H1 (cell line): ENCODE results near the gene AOPEP. TPM values are rescaled to one million over a fixed set of nuclear protein-coding genes. Genes with fewer than 3 reads are reported as not detected.

ENCODE experiments used
- GTF2F1 ChIP-seq: IDR thresholded peaks from 2 replicates; pipeline ENCODE4 v1.6.1; 2012; ENCODE audit warnings: low read depth, low read length, improper control_type of control experiment, borderline replicate concordance
- TAF7 ChIP-seq: optimal IDR thresholded peaks from 2 replicates; pipeline ENCODE3; 2011; ENCODE audit warnings: low read depth, mild to moderate bottlenecking, inconsistent platforms, low read length, moderate library complexity, borderline replicate concordance
- polyA plus RNA-seq, 7 experiments: library from polyadenylated mRNA; depleted of rRNA in 3 of 7; stranded (reverse) in 5 of 7; unstranded in 2 of 7; fragments of >200 nt in 5 of 7; fragments of 200-250 nt in 2 of 7; gene quantifications; 1 replicate in 5 of 7; 2 replicates in 1 of 7; 4 replicates in 1 of 7; pipeline versions ENCODE4 v1.2.1 to v1.2.3, GENCODE V29; 2011 to 2013; ENCODE audit warnings: missing spikeins in 2 of 7, mixed read lengths in 2 of 7
- total RNA-seq: library from RNA; stranded (reverse); fragmentation: NEBNext Ultra II Directional; extraction: Animal tissue kit (Norgen Biotek cat#: 25700); gene quantifications from 2 replicates; pipeline ENCODE4 v1.2.1, GENCODE V29; 2021
- TF ChIP-seq, protein P1 (sequence below): fragments of 300-600 bp; sonication (generic); IDR thresholded peaks from 2 replicates; pipeline ENCODE4 v1.7.1; 2012; ENCODE audit warnings: low read length, moderate library complexity, mild to moderate bottlenecking, inconsistent platforms; ENCODE audit not compliant: insufficient replicate concordance

AOPEP gene
- total and polyA plus RNA-seq, 2 of the 8 experiments (the other 6 are each of a cell fraction or from before 2014, with no cell fraction given) = 6.1 to 14.3 TPM

DNA sequence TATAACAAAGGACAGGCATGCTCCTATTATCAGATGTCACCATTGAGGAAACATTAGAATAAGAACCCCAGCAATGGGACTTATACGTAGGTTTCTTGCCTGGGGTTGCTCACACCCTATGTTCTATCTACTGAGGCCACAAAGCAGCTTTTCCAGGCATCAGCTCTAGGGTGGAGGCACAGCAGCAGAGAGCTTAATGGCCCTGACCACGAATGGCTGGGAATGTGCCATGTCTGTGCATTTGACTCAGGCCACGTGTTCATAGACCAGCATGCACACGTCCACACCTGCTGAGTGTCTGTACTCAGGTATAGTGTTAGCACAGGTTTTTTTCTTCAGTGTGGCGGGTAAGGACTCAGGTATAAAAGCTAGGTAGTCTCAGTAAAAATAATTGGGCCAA, 129.4 kb downstream of the AOPEP start (continued):
- TF ChIP-seq, protein P1, sequence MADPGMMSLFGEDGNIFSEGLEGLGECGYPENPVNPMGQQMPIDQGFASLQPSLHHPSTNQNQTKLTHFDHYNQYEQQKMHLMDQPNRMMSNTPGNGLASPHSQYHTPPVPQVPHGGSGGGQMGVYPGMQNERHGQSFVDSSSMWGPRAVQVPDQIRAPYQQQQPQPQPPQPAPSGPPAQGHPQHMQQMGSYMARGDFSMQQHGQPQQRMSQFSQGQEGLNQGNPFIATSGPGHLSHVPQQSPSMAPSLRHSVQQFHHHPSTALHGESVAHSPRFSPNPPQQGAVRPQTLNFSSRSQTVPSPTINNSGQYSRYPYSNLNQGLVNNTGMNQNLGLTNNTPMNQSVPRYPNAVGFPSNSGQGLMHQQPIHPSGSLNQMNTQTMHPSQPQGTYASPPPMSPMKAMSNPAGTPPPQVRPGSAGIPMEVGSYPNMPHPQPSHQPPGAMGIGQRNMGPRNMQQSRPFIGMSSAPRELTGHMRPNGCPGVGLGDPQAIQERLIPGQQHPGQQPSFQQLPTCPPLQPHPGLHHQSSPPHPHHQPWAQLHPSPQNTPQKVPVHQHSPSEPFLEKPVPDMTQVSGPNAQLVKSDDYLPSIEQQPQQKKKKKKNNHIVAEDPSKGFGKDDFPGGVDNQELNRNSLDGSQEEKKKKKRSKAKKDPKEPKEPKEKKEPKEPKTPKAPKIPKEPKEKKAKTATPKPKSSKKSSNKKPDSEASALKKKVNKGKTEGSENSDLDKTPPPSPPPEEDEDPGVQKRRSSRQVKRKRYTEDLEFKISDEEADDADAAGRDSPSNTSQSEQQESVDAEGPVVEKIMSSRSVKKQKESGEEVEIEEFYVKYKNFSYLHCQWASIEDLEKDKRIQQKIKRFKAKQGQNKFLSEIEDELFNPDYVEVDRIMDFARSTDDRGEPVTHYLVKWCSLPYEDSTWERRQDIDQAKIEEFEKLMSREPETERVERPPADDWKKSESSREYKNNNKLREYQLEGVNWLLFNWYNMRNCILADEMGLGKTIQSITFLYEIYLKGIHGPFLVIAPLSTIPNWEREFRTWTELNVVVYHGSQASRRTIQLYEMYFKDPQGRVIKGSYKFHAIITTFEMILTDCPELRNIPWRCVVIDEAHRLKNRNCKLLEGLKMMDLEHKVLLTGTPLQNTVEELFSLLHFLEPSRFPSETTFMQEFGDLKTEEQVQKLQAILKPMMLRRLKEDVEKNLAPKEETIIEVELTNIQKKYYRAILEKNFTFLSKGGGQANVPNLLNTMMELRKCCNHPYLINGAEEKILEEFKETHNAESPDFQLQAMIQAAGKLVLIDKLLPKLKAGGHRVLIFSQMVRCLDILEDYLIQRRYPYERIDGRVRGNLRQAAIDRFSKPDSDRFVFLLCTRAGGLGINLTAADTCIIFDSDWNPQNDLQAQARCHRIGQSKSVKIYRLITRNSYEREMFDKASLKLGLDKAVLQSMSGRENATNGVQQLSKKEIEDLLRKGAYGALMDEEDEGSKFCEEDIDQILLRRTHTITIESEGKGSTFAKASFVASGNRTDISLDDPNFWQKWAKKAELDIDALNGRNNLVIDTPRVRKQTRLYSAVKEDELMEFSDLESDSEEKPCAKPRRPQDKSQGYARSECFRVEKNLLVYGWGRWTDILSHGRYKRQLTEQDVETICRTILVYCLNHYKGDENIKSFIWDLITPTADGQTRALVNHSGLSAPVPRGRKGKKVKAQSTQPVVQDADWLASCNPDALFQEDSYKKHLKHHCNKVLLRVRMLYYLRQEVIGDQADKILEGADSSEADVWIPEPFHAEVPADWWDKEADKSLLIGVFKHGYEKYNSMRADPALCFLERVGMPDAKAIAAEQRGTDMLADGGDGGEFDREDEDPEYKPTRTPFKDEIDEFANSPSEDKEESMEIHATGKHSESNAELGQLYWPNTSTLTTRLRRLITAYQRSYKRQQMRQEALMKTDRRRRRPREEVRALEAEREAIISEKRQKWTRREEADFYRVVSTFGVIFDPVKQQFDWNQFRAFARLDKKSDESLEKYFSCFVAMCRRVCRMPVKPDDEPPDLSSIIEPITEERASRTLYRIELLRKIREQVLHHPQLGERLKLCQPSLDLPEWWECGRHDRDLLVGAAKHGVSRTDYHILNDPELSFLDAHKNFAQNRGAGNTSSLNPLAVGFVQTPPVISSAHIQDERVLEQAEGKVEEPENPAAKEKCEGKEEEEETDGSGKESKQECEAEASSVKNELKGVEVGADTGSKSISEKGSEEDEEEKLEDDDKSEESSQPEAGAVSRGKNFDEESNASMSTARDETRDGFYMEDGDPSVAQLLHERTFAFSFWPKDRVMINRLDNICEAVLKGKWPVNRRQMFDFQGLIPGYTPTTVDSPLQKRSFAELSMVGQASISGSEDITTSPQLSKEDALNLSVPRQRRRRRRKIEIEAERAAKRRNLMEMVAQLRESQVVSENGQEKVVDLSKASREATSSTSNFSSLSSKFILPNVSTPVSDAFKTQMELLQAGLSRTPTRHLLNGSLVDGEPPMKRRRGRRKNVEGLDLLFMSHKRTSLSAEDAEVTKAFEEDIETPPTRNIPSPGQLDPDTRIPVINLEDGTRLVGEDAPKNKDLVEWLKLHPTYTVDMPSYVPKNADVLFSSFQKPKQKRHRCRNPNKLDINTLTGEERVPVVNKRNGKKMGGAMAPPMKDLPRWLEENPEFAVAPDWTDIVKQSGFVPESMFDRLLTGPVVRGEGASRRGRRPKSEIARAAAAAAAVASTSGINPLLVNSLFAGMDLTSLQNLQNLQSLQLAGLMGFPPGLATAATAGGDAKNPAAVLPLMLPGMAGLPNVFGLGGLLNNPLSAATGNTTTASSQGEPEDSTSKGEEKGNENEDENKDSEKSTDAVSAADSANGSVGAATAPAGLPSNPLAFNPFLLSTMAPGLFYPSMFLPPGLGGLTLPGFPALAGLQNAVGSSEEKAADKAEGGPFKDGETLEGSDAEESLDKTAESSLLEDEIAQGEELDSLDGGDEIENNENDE = no peak
- TF ChIP-seq TAF7 = no peak
- no peak for TF ChIP-seq GTF2F1
